K562 (cell line): Measurements from ENCODE around the gene SNX25. TPM values are rescaled to one million over a fixed set of nuclear protein-coding genes. Genes with fewer than 3 reads are reported as not detected.

Experiments used
- ATAC-seq: fragments of 200-7000 bp; cut with Tn5 transposase; 3 replicates; pipeline ENCODE4 v1.9.1; 2020; ENCODE audit warnings: moderate library complexity
- BruUV-seq: library from RNA; stranded (reverse); fragments of 400-500 nt; replicated peaks from 2 replicates; lab custom pipeline; 2021; lab: Mats Ljungman, UMichigan
- CTCF ChIA-PET: fragments of 300-600 bp; formaldehyde crosslinking; extraction: SDS; loops from one replicate; lab custom pipeline; 2021; ENCODE audit warnings: low intra/inter-chr PET ratio; lab: Yijun Ruan, JAX
- POLR2A ChIA-PET: fragments of 300-600, 350-650 bp; sonication (Branson Sonifier 250); formaldehyde crosslinking; extraction: SDS; loops from one replicate; lab custom pipeline; 2021; ENCODE audit warnings: antibody characterized with exemption, inconsistent platforms; lab: Yijun Ruan, JAX
- DNase-seq, 4 experiments: peaks; one replicate each; pipeline versions ENCODE4 v3.0.0 to v3.0.0-alpha.2; 2011 to 2018; ENCODE audit warnings: low spot score in 3 of 4, mixed read lengths in 3 of 4; ENCODE audit errors: extremely low read depth in 1 of 4
- FAIRE-seq: peaks from 2 replicates; lab custom pipeline; 2011; peaks lifted over from hg19 to GRCh38; lab: Jason Lieb, UNC
- H2AFZ ChIP-seq: 2 replicates; pipeline ENCODE4 v1.6.0; 2011; ENCODE audit warnings: low read depth, low read length, control low read depth, inconsistent platforms
- H3K27ac ChIP-seq: fragments of 200-600 bp; 3 replicates; pipeline ENCODE4 v1.8.0; 2011; ENCODE audit warnings: low read depth, mild to moderate bottlenecking, control low read depth, inconsistent platforms, low read length, moderate library complexity, mixed read lengths; ENCODE audit errors: extremely low read depth
- H3K27me3 ChIP-seq, 2 experiments: fragments of 300-600 bp in 1 of 2; 2 replicates in 1 of 2; 3 replicates in 1 of 2; pipeline versions ENCODE4 v1.6.0 to v1.8.0; 2011; ENCODE audit warnings: inconsistent platforms in 2 of 2, low read length in 2 of 2, mild to moderate bottlenecking in 1 of 2, mixed read lengths in 1 of 2, moderate library complexity in 1 of 2; ENCODE audit not compliant: control insufficient read depth in 2 of 2, insufficient read depth in 2 of 2
- H3K36me3 ChIP-seq: fragments of 300-600 bp; 3 replicates; pipeline ENCODE4 v1.8.0; 2011; ENCODE audit warnings: mild to moderate bottlenecking, low read length, inconsistent platforms; ENCODE audit not compliant: control insufficient read depth, insufficient read depth
- H3K4me1 ChIP-seq, 2 experiments: fragments of 200-600 bp in 1 of 2; replicated peaks in 1 of 2; 2 replicates in 1 of 2; 3 replicates in 1 of 2; pipeline versions ENCODE4 v1.5.1 to v1.8.0; 2011; ENCODE audit warnings: inconsistent platforms in 2 of 2, low read length in 2 of 2, mild to moderate bottlenecking in 1 of 2, mixed read lengths in 1 of 2, moderate library complexity in 1 of 2; ENCODE audit not compliant: control insufficient read depth in 2 of 2, insufficient read depth in 2 of 2
- H3K4me2 ChIP-seq: 2 replicates; pipeline ENCODE4 v1.6.1; 2011; ENCODE audit warnings: low read length, control low read depth, inconsistent platforms, mixed read lengths; ENCODE audit not compliant: insufficient read depth
- H3K4me3 ChIP-seq: fragments of 200-600 bp; sonication (generic), shearing (Covaris generic); 2 replicates; pipeline ENCODE4 v1.5.1; 2016; ENCODE audit warnings: control low read depth, inconsistent platforms
- H3K79me2 ChIP-seq: fragments of 200-600 bp; 3 replicates; pipeline ENCODE4 v1.8.0; 2011; ENCODE audit warnings: low read length, inconsistent platforms; ENCODE audit not compliant: control insufficient read depth, insufficient read depth
- H3K9ac ChIP-seq, 2 experiments: 2 replicates each; pipeline versions ENCODE4 v1.6.0 to v1.6.1; 2011; ENCODE audit warnings: low read depth in 2 of 2, low read length in 2 of 2, control low read depth in 1 of 2, inconsistent platforms in 1 of 2, mild to moderate bottlenecking in 1 of 2, mixed read lengths in 1 of 2; ENCODE audit not compliant: insufficient read depth in 1 of 2
- H3K9me1 ChIP-seq: one replicate; pipeline ENCODE4 v1.6.0; 2011; ENCODE audit warnings: inconsistent platforms, mild to moderate bottlenecking, low read length, moderate library complexity; ENCODE audit not compliant: control insufficient read depth, insufficient read depth
- H3K9me3 ChIP-seq: replicated peaks from 2 replicates; pipeline ENCODE4 v1.5.1; 2011; ENCODE audit warnings: low read depth, low read length, inconsistent platforms; ENCODE audit not compliant: control insufficient read depth, insufficient read depth
- H4K20me1 ChIP-seq: replicated peaks from 2 replicates; pipeline ENCODE4 v1.6.1; 2011; ENCODE audit warnings: low read length, inconsistent platforms, mixed read lengths; ENCODE audit not compliant: control insufficient read depth, insufficient read depth
- ATF1 ChIP-seq, 2 experiments: fragments of 450-650 bp in 1 of 2; IDR thresholded peaks; 2 replicates each; pipeline ENCODE4 v1.6.1; 2016; ENCODE audit warnings: missing compliant biosample characterization in 1 of 2, missing genetic modification characterization in 1 of 2
- BACH1 ChIP-seq: fragments of 200-800 bp; sonication (Bioruptor generic); IDR thresholded peaks from 2 replicates; pipeline ENCODE4 v1.6.1; 2016; ENCODE audit warnings: missing genetic modification characterization, missing compliant biosample characterization
- EP300 ChIP-seq: IDR thresholded peaks from 2 replicates; pipeline ENCODE4 v1.6.1; 2012; ENCODE audit warnings: low read length, improper control_type of control experiment
- MEIS2 ChIP-seq: fragments of 450-650 bp; IDR thresholded peaks from 2 replicates; pipeline ENCODE4 v1.6.1; 2014; ENCODE audit warnings: mild to moderate bottlenecking; ENCODE audit not compliant: partially characterized antibody
- PCBP1 ChIP-seq: fragments of 200-400 bp; formaldehyde crosslinking; IDR thresholded peaks from 2 replicates; pipeline ENCODE4 v1.6.1; 2018; ENCODE audit warnings: mild to moderate bottlenecking, low read depth, low read length; ENCODE audit not compliant: poor library complexity, severe bottlenecking
- PML ChIP-seq: IDR thresholded peaks from 2 replicates; pipeline ENCODE4 v1.6.1; 2012; ENCODE audit warnings: low read length, inconsistent platforms
- RBM39 ChIP-seq: fragments of 200-400 bp; formaldehyde crosslinking; optimal IDR thresholded peaks from 2 replicates; pipeline ENCODE3; 2018; ENCODE audit warnings: low read depth, low read length
- SREBF2 ChIP-seq: sonication (generic); formaldehyde crosslinking; IDR thresholded peaks from 2 replicates; pipeline ENCODE4 v1.4.0; 2020; ENCODE audit warnings: mild to moderate bottlenecking, missing genetic modification reagents
- TCF3 ChIP-seq: sonication (generic); formaldehyde crosslinking; IDR thresholded peaks from 2 replicates; pipeline ENCODE4 v1.4.0; 2020; ENCODE audit warnings: mild to moderate bottlenecking, missing genetic modification reagents
- ZC3H11A ChIP-seq: IDR thresholded peaks from 2 replicates; pipeline ENCODE4 v1.6.1; 2012; ENCODE audit warnings: low read depth, low read length, improper control_type of control experiment
- ZKSCAN1 ChIP-seq: fragments of 150-350 bp; IDR thresholded peaks from 2 replicates; pipeline ENCODE4 v1.6.1; 2016; ENCODE audit warnings: low read depth, low read length
- ZNF707 ChIP-seq: fragments of 250-450 bp; sonication (Bioruptor Pico); conservative IDR thresholded peaks from 2 replicates; pipeline ENCODE4 v1.8.0; 2022; ENCODE audit warnings: inconsistent platforms, mild to moderate bottlenecking, moderate library complexity
- WGBS: fragments of 100-300 bp; shearing (Covaris generic); methylation state at CpG from one replicate; pipeline ENCODE4 v1.1.6; 2016; ENCODE audit warnings: low coverage, mixed read lengths; ENCODE audit not compliant: insufficient coverage; ENCODE audit errors: missing lambda C conversion rate; 5-methylcytosine and 5-hydroxymethylcytosine counted together
- in situ Hi-C: fragments of 300-500 bp; cut with MboI; formaldehyde crosslinking; loops from 4 replicates; pipeline ENCODE4 v1.15.0; 2018; ENCODE audit warnings: inconsistent platforms, mixed read lengths
- intact Hi-C: fragments of 100-400 bp; cut with micrococcal nuclease; formaldehyde crosslinking; loops from 2 replicates; pipeline ENCODE4 v1.14.2; 2022
- polyA plus RNA-seq, 8 experiments: library from polyadenylated mRNA; depleted of rRNA in 4 of 8; stranded (reverse) in 5 of 8; unstranded in 3 of 8; fragments of >200 nt; fragmentation: Nextera tagmentation in 2 of 8; fragmentation: Illumina TruSeq in 1 of 8; extraction: Ambion mirVana in 2 of 8; extraction: Trizol in 1 of 8; gene quantifications; 2 replicates each; pipeline versions ENCODE4 v1.2.1 to v1.2.3, GENCODE V29; 2011 to 2014; ENCODE audit warnings: inconsistent platforms in 1 of 8, missing spikeins in 1 of 8
- total RNA-seq, 7 experiments: library from RNA; depleted of rRNA in 6 of 7; stranded (reverse); fragments of >200 nt in 6 of 7; fragmentation: Illumina TruSeq in 2 of 7; extraction: Trizol in 2 of 7; gene quantifications; 2 replicates each; pipeline versions ENCODE4 v1.2.1 to v1.2.3, GENCODE V29; 2011 to 2021; ENCODE audit warnings: low replicate concordance in 1 of 7

SNX25 gene
- total and polyA plus RNA-seq, 9 of the 15 experiments (the other 6 are each of a cell fraction or from before 2014, with no cell fraction given), result 2.5 to 23.4 (median 13.3) TPM

GRCh38 chr4:185357211-185357610 lies 147.8 kb downstream of the SNX25 start (continued):
- TF ChIP-seq TCF3 (CRISPR knock-in tag), result no peak
- TF ChIP-seq MEIS2, result peak; percentile 61
- TF ChIP-seq ZKSCAN1, result no peak
- TF ChIP-seq PCBP1, result no peak
- TF ChIP-seq PML, result peak; percentile 7; the same call in 1 of the 2 replicates
- TF ChIP-seq, all 486 proteins: peak for 2

- CTCF ChIA-PET, result no interaction called here
- H3K9me3 ChIP-seq, result no peaks in the 10 kb centered on the region
- H3K79me2 ChIP-seq, result no peaks in the 10 kb centered on the region
- peak; percentile 84 for ATAC-seq
- H4K20me1 ChIP-seq, result no peaks in the 10 kb centered on the region
- peak; percentile 70 for FAIRE-seq
- H3K27ac ChIP-seq, result peak overlapping the region; percentile 58
- H2AFZ ChIP-seq, result peak overlapping the region; percentile 25
- no TSS peak for BruUV-seq
- H3K4me3 ChIP-seq, result no peak overlapping the region
- 5% methylated on average over 7 of the region's 7 CpGs for WGBS
- H3K9me1 ChIP-seq, result no peaks in the 10 kb centered on the region
- POLR2A ChIA-PET, result interaction anchor here (0.7 kb wide), 1 partner anchor 12 kb away, joined by 4 read pairs; no protein-coding TSS in a partner anchor
- peaks cover 2% of the 10 kb centered on the region; the same call in 1 of the 3 replicates for H3K36me3 ChIP-seq
- peak; percentile 62 to 79 (median 65) for DNase-seq
- intact Hi-C loops, result loop anchor here (2.0 kb wide), 1 partner anchor 37 kb away; the partner anchor contains the start of gene LRP2BP
- H3K4me1 ChIP-seq, result peaks cover 13 to 37% of the 10 kb centered on the region in 2 experiments
- peak overlapping the region in 1 of 2 experiments; percentile 21; a peak in 1 of 4 replicates for H3K9ac ChIP-seq
- in situ Hi-C loops, result no loop called here
- peak overlapping the region; percentile 47 for H3K4me2 ChIP-seq
- no peaks in the 10 kb centered on the region for H3K27me3 ChIP-seq
- TF ChIP-seq RBM39 (no peak), BACH1 (tag) (no peak), ATF1 (CRISPR knock-in tag; IDR thresholded peaks at IDR 0.05) (no peak), ATF1 (tag; IDR thresholded peaks at IDR 0.05) (peak; percentile 6; the same call in 1 of the 2 replicates), ZNF707 (CRISPR knock-in tag) (no peak), ZC3H11A (no peak), SREBF2 (CRISPR knock-in tag) (no peak), EP300 (peak; percentile 77)
Observed at GRCh38 chr4:185357733-185358440, 148.5 kb downstream of the SNX25 start.
